ENCODE data around the gene LRPAP1.

The LRPAP1 gene

DNA sequence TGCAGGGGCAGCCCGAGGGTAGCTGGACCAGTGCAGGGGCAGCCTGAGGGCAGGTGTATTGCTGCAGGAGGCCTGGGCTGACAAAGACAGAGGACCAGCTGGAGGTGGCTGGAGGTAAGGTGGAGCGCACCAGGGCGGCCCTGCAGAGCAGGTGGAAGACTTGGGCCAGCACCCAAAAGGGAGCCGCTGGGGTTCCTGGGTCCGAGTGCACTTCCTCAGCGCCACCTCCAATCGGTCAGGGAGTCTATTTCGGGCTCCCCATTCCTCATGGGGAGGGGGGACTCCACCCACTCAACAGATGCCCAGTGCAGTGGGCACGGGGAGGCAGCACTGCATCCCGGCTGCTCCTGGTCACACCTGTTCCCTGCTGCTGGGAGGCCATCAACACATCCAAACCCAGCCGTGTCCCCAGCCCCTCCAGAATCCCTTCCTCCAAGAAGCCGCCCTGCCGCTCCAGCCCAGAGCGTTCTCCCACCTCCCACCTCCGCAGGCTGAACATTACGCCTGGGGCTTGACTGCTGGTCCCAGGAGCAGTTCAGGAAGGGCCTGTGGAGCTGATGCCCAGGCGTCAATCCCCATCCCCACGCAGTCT is 1.5 kb downstream of the LRPAP1 start:
- DNase-seq = no peak

GRCh38 chr4:3530051-3530450 is 2.2 kb downstream of the LRPAP1 start:
- no peak for DNase-seq

DNA sequence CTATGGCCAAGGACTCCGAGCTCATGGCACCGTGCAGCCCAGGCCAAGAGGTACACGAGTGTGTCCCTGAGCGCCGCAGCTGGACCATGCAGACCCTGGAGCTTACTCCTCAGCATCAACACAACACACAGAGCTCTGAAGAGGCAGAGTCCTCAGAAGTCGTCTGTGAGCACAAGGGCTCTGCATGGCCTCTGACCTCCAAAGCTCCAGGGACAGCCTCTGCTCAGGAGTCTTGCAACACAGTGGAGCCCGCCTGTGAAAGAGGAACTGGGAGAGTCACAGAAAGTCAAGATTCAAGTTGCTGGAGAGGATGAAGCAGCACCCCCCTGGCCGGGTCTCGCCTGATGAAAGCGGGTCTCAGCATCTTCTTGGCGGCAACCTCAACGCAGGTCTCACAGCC is 2.9 kb downstream of the LRPAP1 start:
- no peak for DNase-seq

DNA sequence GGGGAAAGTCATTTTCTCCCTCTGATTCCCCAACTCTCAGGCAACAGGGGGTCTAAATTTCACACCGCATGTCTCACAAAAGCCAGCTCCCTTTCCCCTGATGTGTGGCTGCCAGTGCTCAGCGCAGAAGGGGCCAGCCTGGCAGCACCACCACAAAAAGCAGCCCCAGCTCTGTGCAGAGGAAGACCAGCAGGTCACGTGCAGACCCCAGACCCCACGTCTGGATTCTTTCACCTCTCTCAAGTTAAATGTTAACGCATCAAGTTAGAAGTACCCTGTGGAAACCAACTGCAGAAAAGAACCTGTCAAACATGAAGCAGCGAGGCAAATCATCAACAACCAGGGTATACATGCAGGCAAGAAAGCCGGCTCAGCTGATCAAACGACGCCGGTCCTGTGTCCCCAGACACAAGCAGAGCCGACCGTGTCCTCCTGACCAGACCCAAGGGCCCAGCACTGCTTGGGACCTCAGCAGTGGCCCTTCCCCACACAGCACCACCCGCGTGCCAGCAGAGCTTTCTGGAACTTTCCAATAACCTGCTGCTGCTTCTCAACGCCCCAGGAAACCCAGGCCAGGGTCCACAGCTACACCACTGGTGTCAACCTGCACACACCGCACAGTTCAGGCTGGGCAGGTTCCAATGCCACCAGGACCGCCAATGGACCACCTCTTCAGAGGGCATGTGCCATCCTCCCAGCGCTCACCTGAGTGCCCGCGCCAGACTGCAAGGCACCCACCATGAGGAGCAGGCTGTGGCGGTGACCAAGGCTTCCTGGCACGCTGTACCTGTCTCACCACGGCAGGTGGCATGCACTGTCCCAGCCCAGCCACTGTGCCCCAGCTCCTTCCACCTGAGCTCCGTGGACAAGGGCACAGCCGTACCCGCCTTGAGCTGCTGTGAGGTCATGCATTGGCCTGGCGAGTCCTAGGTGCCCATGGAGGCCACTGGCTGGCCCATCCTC is 4.0 kb downstream of the LRPAP1 start:
- no peak for DNase-seq

DNA sequence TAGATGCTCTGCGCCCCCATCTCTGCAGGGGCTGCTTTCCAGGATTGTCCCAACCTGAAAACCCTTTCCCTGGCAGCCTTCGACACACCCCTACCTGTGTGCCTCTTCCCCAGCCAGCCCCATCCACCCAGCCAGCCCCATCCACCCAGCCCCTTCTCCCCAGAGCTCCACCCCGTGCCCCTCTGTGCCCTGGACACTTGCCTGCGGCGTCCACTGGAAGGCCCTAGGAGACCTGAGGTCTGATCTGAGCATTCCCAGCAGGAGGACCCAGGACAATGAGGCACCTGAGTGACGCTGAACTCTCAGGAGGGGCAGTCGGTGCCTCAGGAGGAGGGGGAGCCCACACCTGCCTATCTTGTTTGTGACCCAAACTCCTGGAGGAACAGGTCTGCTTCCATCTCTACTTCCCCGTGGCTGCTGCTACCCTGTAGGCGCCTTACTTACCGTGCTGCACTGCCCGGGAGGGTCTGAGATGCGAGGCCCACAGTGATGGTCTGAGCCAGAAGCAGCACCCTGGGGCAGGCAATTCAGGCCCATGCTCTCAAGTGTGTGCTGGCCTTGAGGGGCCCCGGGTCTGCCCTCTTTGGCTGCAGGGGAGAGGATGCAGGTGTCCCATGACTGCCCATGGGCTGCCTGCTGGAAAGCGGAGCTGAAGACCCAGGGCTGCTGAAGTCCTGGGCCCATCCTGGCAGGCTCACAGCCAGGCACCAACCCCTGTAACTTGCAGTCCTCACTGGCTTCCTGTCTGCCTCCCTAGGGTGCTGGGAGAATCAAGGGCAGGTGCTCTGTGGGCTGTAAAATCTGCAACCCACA is 4.9 kb downstream of the LRPAP1 start:
- DNase-seq = no peak

GRCh38 chr4:3526456-3526855 is 5.8 kb downstream of the LRPAP1 start:
- DNase-seq = no peak

DNA sequence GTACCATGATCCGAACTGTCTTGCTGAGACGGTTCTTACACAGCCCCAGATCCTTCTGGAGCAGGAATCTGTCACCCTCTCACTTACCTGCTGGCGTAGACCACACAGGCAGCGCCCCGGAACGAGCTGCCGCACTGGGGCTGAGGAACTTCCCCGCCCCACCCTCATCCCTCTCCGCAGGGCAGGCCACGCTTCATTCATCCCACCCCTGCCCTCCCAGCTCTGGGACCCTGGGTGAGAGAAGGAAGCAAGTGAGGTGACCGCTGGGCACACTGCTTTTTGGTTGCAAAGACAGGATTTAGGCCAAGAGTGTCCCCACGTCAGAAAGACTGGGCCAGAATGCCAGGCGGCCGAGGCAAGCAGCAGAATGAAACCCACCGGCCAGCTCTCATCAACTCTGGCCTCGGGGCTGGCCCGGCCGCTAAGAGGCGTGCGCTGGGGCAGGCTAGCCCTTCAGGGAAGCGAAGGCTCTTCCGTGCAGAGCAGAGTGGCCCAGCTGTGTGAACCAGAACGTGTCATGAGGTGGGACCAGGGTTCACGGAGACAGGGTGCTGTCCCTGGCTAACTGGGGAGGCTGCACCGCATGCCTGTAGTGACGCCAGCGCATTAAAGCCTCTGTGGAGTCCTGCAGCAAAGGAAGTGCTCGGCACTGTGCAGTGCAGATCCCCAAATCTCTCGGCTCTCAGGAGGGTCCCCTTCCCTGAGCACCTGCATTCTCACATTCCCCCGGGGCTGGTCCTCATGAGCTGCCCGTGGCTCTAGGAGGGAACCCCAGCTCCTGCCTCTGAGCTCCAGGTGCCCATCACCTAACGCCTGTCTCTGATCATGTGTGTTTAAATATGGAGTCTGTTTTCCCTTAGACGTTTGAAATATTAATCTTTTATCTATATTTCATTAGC is 6.4 kb downstream of the LRPAP1 start:
- no peak for DNase-seq

DNA sequence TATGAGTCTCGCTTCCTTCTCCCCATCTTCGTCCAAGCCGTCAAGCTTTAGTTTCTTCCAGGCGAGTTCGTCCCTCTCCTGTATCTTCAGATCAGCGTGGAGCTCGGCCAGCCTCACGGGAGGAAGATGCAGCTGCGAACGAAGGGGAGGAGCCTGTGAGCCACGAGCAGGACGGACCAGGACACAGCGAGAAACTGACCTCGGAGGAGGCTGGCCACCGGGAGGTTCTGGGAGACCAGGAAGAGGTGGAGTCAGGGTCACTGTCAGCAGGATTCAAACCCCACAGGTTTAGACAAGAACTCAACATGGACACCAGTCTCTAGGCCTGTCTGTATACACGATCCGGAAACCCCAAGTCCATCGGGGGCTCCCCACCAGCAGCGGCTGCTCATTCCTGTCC is 7.3 kb downstream of the LRPAP1 start:
- peak; percentile 29 for DNase-seq

GRCh38 chr4:3524349-3524748 is 7.9 kb downstream of the LRPAP1 start:
- DNase-seq = peak; percentile 22

DNA sequence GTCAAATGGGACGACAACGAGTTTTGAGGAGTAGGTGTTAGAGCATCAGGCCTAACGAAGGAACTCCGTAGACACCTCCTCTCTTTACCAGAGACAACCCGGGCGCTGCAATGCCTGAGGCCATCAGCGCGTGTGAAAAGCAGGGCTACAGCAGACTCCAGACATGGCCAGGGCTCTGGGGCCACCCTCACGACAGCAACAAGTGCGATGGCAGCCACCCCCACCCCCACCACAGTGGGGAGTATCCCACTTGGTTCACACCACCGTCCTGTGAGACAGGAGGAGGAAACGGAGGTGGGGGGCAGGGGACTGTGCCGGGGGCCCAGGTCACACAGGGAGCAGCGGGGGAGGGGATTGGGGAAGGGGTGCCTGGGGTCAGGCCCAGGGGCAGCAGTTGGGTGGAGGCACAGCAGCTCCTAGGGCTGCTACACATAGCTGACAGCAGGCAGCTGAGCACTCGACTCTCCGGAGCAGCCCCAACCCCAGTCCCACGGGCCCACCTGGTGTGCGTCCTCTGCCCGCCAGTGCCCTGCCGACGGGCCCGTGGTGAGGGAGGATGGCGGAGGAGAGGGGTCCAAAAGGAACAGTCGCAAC is 8.5 kb downstream of the LRPAP1 start:
- peak; percentile 17 for DNase-seq

DNA sequence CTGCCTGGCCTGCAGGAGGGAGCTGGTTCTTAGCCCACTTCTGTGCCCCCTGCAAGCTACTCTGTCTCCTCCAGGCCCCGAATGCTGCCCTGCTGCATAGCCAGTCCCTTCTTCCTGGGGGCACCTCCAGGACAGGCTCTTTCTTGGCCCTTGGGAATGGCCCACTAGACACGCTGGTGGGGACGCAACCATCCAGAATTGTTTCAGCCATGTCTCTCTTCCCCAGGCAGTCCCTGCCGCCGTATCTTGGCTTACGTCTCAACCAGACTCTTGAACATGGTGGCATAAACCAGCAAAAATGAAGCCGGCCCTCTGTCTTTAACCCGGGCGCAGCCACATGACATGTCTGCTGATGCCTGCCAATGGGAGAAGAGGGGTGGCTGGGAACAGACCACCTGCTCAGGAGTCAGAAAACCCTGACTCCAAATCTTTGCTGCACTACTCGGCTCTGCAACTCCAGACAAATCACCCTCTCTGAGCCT is 9.0 kb downstream of the LRPAP1 start:
- DNase-seq = peak; percentile 22

GRCh38 chr4:3522651-3523050 is 9.6 kb downstream of the LRPAP1 start:
- no peak for DNase-seq

GRCh38 chr4:3522326-3522640 is 9.9 kb downstream of the LRPAP1 start:
- no peak for DNase-seq

DNA sequence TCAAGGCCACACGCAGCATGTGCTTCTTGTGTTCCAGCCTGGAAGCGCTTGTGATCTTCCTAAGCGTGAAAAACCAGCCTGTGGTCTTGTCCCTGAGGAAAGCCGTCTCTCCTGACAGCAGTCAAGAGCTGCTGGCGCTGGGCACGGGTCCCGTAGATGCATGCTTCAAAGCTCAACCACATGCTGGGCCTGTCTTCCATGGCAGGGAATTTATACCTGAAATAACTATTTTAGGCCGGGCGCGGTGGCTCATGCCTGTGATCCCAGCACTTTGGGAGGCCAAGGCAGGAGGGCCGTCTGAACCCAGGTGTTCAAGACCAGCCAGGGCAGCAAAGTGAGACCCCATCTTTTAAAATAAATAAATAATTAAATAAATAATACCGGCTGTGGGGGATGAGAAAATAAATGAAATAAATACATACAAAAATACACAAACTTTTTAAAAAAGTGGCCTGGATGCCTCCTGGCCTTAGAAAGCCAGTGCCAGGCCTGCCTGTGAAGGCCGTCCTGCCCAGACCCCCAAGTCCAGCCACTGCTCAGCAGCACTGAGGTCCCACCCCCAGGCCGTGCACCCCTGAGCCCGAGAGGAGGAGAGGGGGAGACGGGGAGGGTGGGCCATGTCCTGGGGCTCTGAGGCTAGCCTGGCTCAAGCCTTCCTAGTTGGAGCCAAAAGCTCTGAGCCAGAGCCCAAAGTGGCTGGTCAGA is 10.4 kb downstream of the LRPAP1 start:
- peak; percentile 23 for DNase-seq

- peak; percentile 27 for DNase-seq
Observed at GRCh38 chr4:3520796-3521600, 11.2 kb downstream of the LRPAP1 start.

GRCh38 chr4:3520276-3520675 is 11.9 kb downstream of the LRPAP1 start:
- DNase-seq = no peak

GRCh38 chr4:3519468-3520264 is 12.6 kb downstream of the LRPAP1 start:
- DNase-seq = no peak

DNA sequence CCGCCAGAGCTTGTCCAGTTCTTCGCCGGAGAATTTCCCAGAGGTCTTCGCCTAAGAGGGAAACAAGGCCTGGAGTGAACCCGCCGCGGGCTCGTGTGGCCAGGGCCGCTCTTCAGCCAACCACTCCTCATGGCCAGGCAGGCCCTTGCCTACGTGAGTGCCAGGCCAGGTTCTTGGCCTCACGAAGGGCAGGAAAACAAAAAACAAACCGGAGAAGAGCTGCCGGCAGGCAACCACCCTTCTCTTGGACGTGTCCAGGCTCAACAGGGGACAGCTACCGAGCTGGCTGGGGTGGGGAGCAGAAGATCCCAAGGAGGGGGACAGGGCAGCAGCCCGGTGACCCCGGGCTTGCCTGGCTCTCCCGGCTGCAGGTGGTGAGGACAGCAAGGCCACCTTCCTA is 13.3 kb downstream of the LRPAP1 start:
- DNase-seq = no peak

DNA sequence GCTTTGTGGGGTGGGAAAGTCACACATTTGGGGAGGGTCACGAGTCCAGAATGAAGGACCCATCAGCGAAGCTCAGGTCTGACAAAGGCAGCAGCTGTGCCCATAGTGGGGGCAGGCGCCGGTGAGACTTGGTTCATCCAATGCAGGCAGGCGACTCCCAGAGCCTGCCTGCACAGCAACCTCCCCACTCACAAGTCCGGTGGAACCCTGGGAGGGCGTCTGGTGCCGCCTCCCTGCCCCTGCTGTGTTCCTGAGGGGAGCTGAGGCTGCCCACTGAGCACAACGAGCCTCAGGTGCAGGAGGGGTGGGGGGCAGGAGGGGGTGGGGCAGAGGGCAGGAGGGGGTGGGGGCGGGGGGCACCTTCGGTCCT is 13.7 kb downstream of the LRPAP1 start:
- DNase-seq = no peak

Measured in left hindlimb (tissue), 1 donor.